Measurements from ENCODE around the gene TBCK. TPM values are rescaled to one million over a fixed set of nuclear protein-coding genes. Genes with fewer than 3 reads are reported as not detected.

The TBCK gene
- total and polyA plus RNA-seq, 3 donors from 2014 or later, result 17.7 to 67.1 (median 66.3) TPM

DNA sequence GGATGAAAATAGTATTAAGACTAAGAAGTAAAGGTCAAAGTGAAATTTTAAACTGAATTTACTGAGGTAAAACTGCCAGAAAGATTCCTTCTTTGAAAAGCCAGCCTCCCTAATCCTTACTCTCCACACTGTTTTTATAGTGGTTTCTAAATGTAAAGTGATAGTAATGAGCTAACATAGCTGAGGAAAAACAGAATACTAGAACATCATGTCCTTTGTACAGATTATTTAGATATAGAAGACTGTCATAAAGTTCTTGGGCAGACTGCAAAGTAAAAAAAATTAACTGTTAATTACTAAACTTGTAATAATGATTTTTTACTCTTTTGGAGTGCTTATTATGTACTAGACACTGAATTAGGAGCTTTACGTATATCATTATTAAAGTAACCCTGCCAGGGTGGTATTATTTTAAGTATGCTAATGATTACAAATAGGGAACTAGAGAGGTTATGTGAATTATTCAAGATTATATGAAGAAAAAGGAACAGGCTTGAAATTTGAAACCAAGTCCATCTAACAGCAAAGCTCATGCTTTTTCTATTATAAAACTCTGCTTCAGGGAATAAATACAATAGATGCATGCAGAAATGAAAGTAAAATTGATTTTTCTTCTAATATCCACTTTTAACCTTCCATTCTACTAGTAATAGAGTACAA lies 150.5 kb downstream of the TBCK start:
- H3K4me3 ChIP-seq, result no peak overlapping the region
- no peaks in the 10 kb centered on the region for H3K4me1 ChIP-seq
- H3K27me3 ChIP-seq, result no peaks in the 10 kb centered on the region
- DNase-seq, result no peak
- no peaks in the 10 kb centered on the region for H3K36me3 ChIP-seq (ENCODE audit: low read depth, missing control alignments)
- intact Hi-C loops (cut with DNase I; ENCODE audit: low total_unique reads), result no loop called here
- no peak for TF ChIP-seq POLR2A (IDR thresholded peaks at IDR 0.05)
- TF ChIP-seq, protein P1, sequence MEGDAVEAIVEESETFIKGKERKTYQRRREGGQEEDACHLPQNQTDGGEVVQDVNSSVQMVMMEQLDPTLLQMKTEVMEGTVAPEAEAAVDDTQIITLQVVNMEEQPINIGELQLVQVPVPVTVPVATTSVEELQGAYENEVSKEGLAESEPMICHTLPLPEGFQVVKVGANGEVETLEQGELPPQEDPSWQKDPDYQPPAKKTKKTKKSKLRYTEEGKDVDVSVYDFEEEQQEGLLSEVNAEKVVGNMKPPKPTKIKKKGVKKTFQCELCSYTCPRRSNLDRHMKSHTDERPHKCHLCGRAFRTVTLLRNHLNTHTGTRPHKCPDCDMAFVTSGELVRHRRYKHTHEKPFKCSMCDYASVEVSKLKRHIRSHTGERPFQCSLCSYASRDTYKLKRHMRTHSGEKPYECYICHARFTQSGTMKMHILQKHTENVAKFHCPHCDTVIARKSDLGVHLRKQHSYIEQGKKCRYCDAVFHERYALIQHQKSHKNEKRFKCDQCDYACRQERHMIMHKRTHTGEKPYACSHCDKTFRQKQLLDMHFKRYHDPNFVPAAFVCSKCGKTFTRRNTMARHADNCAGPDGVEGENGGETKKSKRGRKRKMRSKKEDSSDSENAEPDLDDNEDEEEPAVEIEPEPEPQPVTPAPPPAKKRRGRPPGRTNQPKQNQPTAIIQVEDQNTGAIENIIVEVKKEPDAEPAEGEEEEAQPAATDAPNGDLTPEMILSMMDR (IDR thresholded peaks at IDR 0.05), result no peak
- peak overlapping the region; percentile 48 to 60 for H3K27ac ChIP-seq
- WGBS, 2 donors, result 41 to 47% methylated on average over 1 of the region's 1 CpG
- H3K9me3 ChIP-seq, result no peaks in the 10 kb centered on the region

DNA sequence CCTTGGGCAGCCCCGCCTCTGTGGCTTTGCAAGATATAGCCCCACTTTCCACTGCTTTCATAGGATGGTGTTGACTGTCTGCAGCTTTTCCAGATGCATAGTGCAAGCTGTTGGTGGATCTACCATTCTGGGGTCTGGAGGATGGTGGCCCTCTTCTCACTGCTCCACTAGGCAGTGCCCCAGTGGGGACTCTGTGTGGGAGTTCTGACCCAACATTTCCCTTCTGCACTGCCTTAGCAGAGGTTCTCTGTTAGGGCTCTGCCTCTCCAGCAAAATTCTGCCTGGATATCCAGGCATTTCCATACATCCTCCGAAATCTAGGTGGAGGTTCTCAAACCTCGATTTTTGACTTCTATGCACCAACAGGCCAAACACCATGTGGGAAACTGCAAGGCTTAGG lies 153.7 kb downstream of the TBCK start:
- WGBS, 2 donors, result 96 to 100% methylated on average over 1 to 3 of the region's 3 CpGs
- no peaks in the 10 kb centered on the region for H3K4me1 ChIP-seq
- intact Hi-C loops (cut with DNase I; ENCODE audit: low total_unique reads), result no loop called here
- no peaks in the 10 kb centered on the region for H3K27me3 ChIP-seq
- no peaks in the 10 kb centered on the region for H3K9me3 ChIP-seq
- H3K4me3 ChIP-seq, result no peak overlapping the region
- H3K36me3 ChIP-seq (ENCODE audit: low read depth, missing control alignments), result no peaks in the 10 kb centered on the region
- no peak for TF ChIP-seq POLR2A (IDR thresholded peaks at IDR 0.05)
- TF ChIP-seq, protein P1 (IDR thresholded peaks at IDR 0.05), result no peak
- no peak for DNase-seq
- no peak overlapping the region for H3K27ac ChIP-seq

DNA sequence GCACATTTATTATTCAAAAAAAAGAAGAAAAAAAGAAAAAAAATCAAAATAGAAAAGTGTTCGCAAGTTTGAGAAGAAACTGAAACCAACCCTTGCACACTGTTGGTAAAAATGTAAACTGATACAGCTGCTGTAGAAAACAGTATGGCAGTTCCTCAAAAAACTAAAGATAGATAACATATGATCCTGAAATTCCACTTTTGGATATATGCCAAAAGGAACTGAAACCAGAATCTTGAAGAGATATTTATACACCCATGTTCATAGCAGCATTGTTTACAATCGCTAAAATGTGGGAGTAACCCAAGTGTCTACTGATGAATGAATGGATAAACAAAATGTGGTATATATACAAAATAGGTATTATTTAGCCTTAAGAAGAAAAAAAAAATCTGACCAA lies 155.4 kb downstream of the TBCK start:
- Histone ChIP-seq H3K27ac (no peak overlapping the region), H3K27me3 (no peaks in the 10 kb centered on the region), H3K36me3 (ENCODE audit: low read depth, missing control alignments) (no peaks in the 10 kb centered on the region), H3K9me3 (no peaks in the 10 kb centered on the region), H3K4me3 (no peak overlapping the region), H3K4me1 (no peaks in the 10 kb centered on the region)
- intact Hi-C loops (cut with DNase I; ENCODE audit: low total_unique reads), result no loop called here
- no peak for TF ChIP-seq POLR2A (IDR thresholded peaks at IDR 0.05)
- TF ChIP-seq, protein P1 (IDR thresholded peaks at IDR 0.05), result no peak
- 79 to 84% methylated on average over 2 of the region's 2 CpGs for WGBS, 2 donors
- DNase-seq, result no peak

DNA sequence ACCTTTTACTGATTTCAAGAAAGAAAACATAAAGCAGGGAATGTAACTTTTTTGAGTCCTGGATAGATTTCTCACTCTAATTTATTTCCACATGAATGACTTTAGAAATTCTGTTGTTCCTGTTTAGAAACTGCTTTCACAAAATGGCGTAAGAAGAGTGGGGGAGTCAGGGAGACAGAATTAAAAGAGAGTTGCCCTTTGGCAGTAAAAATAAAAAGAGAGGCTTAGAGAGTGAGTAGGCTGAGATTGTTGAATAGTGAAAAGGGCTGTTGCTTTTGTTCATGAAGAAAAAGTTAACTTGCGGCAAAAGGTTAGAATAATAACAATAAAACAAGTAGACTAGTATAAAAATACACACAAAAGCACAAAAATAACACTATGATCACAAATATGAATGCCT lies 166.1 kb downstream of the TBCK start:
- Histone ChIP-seq H3K9me3 (no peaks in the 10 kb centered on the region), H3K4me3 (no peak overlapping the region), H3K36me3 (ENCODE audit: low read depth, missing control alignments) (no peaks in the 10 kb centered on the region), H3K4me1 (no peaks in the 10 kb centered on the region), H3K27ac (no peak overlapping the region), H3K27me3 (no peaks in the 10 kb centered on the region)
- DNase-seq, result no peak
- 79 to 90% methylated on average over 2 of the region's 2 CpGs for WGBS, 2 donors
- intact Hi-C loops (cut with DNase I; ENCODE audit: low total_unique reads), result no loop called here
- TF ChIP-seq, protein P1 (IDR thresholded peaks at IDR 0.05), result no peak
- TF ChIP-seq POLR2A (IDR thresholded peaks at IDR 0.05), result no peak

DNA sequence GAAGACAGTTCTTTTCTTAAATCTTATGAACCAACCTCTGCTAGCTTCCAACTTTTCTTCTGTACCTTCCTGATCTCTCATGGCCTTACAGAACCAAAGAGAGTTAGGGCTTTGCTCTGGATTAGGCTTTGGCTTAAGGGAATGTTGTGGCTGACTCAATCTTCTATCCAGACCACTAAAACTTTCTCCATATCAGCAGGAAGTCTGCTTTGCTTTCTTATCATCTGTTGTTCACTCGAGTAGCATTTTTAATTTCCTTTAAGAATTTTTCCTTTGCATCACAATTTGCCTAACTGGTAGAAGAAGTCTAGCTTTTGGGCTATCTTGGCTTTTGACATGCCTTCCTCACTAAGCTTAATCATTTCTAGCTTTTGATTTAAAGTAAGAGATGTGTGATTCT lies 167.0 kb downstream of the TBCK start:
- Histone ChIP-seq H3K27ac (no peak overlapping the region), H3K4me1 (no peaks in the 10 kb centered on the region), H3K4me3 (no peak overlapping the region), H3K9me3 (no peaks in the 10 kb centered on the region), H3K36me3 (ENCODE audit: low read depth, missing control alignments) (no peaks in the 10 kb centered on the region), H3K27me3 (no peaks in the 10 kb centered on the region)
- DNase-seq, result no peak
- intact Hi-C loops (cut with DNase I; ENCODE audit: low total_unique reads), result no loop called here
- TF ChIP-seq POLR2A (IDR thresholded peaks at IDR 0.05), result no peak
- TF ChIP-seq, protein P1 (IDR thresholded peaks at IDR 0.05), result no peak
- 73 to 78% methylated on average over 1 of the region's 1 CpG for WGBS, 2 donors
